Measurements from ENCODE around the gene GRIK1.

Gene GRIK1

GRCh38 chr21:29583424-29583924 lies 356.3 kb downstream of the GRIK1 start:
- no peak for DNase-seq

DNA sequence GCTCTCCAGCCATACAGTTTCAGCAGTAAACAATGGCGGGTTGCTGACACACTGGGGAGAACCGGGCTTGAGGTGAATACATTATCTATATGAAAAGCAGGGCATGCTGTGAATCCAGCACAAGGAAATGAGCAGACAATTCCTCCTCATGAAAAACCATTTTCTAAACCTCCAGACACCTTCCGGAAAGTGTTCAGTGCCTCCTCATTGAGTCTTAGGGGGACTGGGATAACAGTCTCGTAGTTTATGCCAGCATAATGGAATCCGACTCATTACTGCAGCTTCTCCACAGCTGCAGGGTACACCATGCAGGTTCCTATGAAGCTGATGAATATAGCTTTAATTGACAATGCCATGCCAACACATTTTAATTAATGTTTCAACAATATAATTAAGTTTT lies 356.9 kb downstream of the GRIK1 start:
- DNase-seq: no peak

- DNase-seq: no peak
Observed at GRCh38 chr21:29581393-29581792, 358.4 kb downstream of the GRIK1 start.

GRCh38 chr21:29580732-29581285 lies 359.0 kb downstream of the GRIK1 start:
- no peak for DNase-seq

- DNase-seq: no peak
Observed at GRCh38 chr21:29578306-29578705, 361.5 kb downstream of the GRIK1 start.

- DNase-seq: no peak
Observed at GRCh38 chr21:29571949-29572348, 367.8 kb downstream of the GRIK1 start.

- no peak for DNase-seq
Observed at GRCh38 chr21:29568020-29568697, 371.6 kb downstream of the GRIK1 start.

DNA sequence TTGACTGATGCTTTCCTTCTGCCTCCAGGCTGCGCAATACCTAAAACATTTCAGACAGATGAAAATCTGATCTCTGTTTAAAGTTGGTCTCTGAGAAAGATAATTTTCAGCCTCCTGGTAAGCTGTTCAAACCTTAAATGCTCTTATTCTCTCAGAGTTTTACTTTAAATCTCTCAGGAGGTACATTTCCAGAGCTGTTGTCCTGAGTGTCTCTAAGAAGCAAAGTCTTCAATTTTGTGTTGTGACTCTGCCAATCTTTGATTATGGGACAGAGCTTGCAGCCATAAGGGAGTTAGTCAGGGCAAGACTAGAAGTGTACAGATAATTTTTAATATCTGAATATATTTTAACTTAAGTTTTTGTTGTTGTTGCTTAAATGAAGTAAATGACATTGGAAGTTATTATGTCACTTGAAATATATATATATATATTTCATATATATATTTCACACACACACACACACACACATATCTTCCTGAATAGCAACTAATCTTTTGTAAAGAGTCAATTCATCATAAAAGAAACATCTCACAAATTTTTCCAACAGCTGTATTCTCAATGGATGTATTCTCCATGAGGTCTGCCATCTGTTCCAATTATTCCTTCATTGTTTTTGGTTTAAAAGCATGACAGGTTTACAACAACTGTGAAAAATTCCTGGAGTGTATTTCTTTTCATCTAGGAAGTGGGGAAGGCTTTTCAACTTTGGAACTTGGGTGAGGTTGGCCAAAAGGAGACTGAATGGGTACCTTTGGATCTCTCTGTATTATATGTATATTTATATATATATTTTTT lies 381.7 kb downstream of the GRIK1 start:
- no peak for DNase-seq

DNA sequence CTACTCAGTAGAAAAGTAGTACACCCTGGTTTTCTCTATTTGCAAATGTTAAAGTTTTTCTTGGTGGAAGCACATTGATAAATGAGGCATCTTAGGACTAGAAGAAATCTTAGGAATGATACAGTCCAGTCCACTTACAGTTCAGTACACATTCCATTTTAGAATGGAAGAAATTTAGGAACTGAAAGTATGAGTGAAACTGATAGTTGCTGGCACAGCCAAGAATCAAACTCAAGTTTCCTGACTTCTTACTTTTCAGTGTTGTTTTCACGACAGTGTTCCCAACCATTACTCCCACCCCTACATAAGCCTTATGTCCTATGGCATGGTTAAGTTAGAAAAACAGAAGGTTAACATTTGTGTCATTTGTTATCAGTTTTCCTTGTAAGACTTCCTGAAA lies 382.6 kb downstream of the GRIK1 start:
- no peak for DNase-seq

DNA sequence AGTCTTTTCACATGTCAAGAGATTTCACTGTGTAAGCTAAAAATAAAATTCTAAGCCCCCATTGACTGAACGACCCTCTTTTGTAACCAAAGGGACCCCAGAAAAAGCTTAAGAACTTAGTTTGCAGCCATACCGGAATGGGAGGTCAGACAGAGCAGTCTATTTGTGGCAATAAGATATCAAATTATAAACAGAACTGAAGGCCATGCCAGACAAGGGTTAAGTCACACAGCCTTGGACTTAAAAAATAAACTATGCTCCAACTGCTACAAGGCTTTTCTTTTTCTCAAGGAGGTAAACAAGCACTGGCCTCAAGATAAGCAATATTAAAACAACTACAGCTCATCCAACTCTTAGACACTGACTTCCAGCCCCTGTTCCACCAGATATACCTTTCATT lies 384.2 kb downstream of the GRIK1 start:
- DNase-seq: no peak

DNA sequence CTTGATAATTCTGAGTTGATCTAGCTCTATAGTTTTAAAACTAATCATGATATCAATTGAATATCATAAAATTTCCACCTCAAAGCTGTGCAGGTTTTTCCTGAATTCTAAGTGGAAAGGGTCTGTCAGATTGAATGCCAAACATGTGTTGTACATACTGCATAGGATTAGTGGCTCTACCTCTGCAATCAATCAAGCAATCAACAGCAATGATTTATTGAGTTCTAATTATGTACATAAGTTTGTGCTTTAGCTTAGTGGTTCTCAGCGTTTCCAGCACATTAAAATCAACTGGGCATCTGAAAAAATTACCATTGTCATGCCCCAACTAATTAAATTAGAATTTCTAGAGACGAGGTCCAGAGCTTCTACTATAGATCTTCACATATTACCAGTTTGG lies 389.6 kb downstream of the GRIK1 start:
- DNase-seq: no peak

GRCh38 chr21:29549614-29550013 lies 390.2 kb downstream of the GRIK1 start:
- DNase-seq: no peak

DNA sequence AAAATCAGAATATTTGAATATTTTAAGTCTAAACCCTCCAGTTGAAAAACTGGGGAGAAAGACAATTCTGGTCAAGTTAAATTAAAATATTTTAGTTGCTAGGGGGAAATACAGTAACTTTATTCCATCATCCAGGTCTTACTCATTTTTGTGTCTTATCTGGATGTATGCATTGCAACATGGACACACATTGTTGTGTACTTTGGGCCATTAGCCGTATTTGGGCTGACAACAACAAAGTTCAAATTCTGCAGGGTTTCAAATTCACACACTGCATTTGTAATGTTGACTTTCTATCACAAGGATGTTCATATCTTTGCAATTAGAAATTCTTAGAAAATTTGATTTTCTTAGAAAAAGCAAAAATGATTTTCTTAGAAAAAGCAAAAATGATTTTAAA lies 391.8 kb downstream of the GRIK1 start:
- no peak for DNase-seq

- no peak for DNase-seq
Observed at GRCh38 chr21:29546071-29546470, 393.7 kb downstream of the GRIK1 start.

DNA sequence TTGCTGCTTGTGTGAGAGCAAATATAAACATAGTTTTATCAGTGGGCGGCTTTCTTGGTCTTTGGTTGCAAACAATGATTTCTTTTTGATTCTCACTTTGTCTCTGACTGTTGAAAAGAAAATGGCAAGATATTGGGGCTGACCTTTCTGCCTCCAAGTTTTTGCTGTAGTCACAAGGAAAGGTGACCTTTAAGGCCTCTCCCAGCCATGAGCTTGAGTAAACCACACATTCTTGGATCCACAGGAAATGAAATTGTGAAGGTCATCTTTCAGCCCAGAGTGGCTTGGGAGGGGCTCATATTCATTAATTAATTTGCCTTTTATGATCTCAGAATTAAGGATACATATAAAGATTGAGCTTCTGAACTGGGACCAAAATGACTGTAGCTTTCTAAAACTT lies 399.5 kb downstream of the GRIK1 start:
- no peak for DNase-seq

GRCh38 chr21:29538115-29538514 lies 401.7 kb downstream of the GRIK1 start:
- no peak for DNase-seq

DNA sequence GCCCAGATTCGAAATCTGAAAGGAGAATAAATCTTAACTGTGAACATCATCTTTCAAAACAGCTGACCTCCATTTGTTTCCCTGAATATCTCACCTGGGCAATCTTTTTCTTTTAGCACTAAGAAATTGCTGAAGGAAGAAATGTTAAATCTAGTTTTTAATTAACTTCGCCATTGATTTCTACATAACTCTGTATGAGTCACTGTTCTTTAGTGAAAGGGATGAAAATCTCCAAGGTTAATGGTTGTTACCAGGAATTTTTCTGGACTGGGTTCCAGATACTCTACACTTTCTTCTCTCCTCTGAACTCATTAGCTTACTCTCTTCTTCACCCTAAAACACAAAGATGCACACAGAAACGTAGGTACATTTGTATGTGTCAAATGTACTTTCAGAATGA lies 405.3 kb downstream of the GRIK1 start:
- no peak for DNase-seq

DNA sequence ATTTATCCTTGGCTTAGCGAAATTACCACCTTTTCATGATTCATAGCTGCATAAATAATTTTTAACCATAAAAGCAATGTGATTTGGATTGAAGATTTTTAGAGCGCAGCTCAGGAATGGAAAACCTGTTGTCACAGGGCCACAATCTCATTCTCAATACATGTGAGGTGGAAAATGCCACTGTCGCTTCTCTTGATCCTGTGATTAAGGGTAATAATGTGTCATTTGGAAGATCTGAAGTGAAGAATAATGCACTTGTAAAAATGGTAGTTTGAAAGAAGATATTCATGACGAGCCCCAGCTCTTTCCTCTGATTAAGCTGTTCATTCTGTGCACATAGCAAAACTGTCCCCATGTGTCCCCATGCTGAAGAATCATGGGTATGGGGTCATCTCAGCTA lies 410.7 kb downstream of the GRIK1 start:
- DNase-seq: no peak

- DNase-seq: no peak
Observed at GRCh38 chr21:29526545-29526944, 413.3 kb downstream of the GRIK1 start.

GRCh38 chr21:29524055-29524454 lies 415.7 kb downstream of the GRIK1 start:
- DNase-seq: no peak

GRCh38 chr21:29523646-29524045 lies 416.1 kb downstream of the GRIK1 start:
- no peak for DNase-seq

- no peak for DNase-seq
Observed at GRCh38 chr21:29521872-29522271, 417.9 kb downstream of the GRIK1 start.

DNA sequence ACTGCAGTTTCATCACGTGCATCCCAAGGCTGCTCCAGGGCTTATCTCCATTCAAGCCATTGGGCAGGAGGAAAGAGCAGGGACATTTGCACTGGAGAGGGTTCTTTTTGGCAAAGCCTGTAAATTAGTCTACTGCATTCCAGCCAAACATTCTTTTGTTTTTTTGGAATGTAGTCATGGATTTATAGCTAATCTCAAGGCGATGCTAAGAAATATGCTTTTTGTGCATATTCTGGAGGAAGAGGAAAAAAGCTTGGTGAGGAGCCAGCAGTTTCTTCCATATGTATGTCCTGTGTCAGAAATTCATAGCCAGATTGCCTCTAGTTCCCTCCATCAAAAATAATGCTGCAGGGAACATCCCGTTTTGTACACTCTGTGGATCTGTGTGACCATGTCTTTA lies 419.6 kb downstream of the GRIK1 start:
- no peak for DNase-seq

- no peak for DNase-seq
Observed at GRCh38 chr21:29514652-29515247, 425.0 kb downstream of the GRIK1 start.

Data from islet precursor cell (in vitro differentiated cells).